BJ (cell line): Measurements from ENCODE around the gene HCCS. TPM values are rescaled to one million over a fixed set of nuclear protein-coding genes. Genes with fewer than 3 reads are reported as not detected.

Source experiments
- CTCF ChIA-PET: fragments of 350-600 bp; formaldehyde crosslinking; extraction: SDS; loops from one replicate; lab custom pipeline; 2021; ENCODE audit warnings: antibody characterized with exemption, inconsistent platforms; lab: Yijun Ruan, JAX
- POLR2A ChIA-PET: fragments of 300-600 bp; sonication (Branson Sonifier 250); formaldehyde crosslinking; extraction: SDS; loops from one replicate; lab custom pipeline; 2021; ENCODE audit warnings: antibody characterized with exemption; lab: Charles Lee
- DNase-seq: peaks from one replicate; pipeline ENCODE4 v3.0.0-alpha.2; 2011; ENCODE audit warnings: low read depth
- H3K27me3 ChIP-seq: 2 replicates; pipeline ENCODE4 v1.6.0; 2011; ENCODE audit warnings: low read length; ENCODE audit not compliant: control insufficient read depth, insufficient read depth
- H3K36me3 ChIP-seq: 2 replicates; pipeline ENCODE4 v1.5.1; 2011; ENCODE audit warnings: low read length; ENCODE audit not compliant: control insufficient read depth, insufficient read depth
- H3K4me3 ChIP-seq: 2 replicates; pipeline ENCODE4 v1.5.1; 2011; ENCODE audit warnings: low read depth, mild to moderate bottlenecking, control low read depth, low read length
- CTCF ChIP-seq: IDR thresholded peaks from 2 replicates; pipeline ENCODE4 v1.5.1; 2011; ENCODE audit warnings: low read depth, mild to moderate bottlenecking, control low read depth, inconsistent platforms, low read length, moderate library complexity; ENCODE audit not compliant: insufficient read depth
- polyA plus RNA-seq: library from polyadenylated mRNA; depleted of rRNA; stranded (reverse); fragments of >200 nt; gene quantifications from 2 replicates; pipeline ENCODE4 v1.2.3, GENCODE V29; 2011

Gene HCCS
- polyA plus RNA-seq, 1 experiment = 18.9 TPM

DNA sequence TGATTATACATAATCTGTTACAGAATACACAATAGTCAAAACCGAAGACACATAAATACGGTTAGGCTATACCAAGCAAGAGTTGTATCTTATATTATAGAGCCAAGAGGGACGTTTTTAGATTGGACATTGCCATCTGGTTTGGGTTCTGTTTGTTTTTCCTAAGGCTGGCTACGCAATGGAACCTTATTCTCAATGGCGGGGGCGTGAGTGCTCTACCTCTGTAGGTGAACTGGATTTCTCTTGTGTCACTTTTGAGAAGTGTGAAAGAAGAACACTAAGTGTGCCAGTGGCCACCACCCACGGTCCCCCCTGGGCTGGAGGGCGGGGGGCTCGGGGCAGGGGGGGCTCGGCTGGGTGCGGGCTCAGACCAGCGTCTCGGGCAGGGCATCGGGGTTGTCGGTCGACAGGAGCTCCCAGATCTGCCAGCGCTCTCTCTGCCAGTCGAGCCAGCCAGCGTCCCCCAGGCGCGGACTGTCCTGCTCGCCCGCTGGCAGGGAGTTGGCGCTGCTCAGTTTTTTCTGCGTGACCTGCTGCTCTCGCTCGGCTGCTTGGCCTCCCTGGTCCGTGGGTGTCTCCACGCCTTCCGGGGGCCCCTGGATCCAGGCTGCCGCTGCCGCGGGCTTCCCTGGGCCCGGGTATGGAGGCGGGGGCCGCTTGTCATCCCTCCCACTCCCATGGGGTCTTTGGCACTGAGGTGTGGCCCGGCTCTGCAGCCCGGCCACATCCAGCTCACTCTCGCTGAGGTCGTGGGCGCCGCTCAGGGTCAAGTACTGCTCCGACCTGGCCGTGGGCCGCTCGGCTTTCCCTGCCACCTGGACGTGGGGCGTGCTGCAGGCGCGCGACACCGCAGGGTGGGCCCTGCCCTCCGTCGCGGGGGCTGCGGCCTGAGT is 27.6 kb downstream of the HCCS start:
- H3K27me3 ChIP-seq = no peaks in the 10 kb centered on the region
- H3K36me3 ChIP-seq = no peaks in the 10 kb centered on the region
- no peak for TF ChIP-seq CTCF
- DNase-seq = no peak
- CTCF ChIA-PET = interaction anchor here (0.6 to 1.3 kb wide), 3 partner anchors 237 to 950 kb away, joined by 3 to 5 read pairs (median 3); no protein-coding TSS in a partner anchor
- H3K4me3 ChIP-seq = no peak overlapping the region
- POLR2A ChIA-PET = no interaction called here

- Histone ChIP-seq H3K36me3 (no peaks in the 10 kb centered on the region), H3K4me3 (no peak overlapping the region), H3K27me3 (no peaks in the 10 kb centered on the region)
- TF ChIP-seq CTCF = peak; percentile 42
- POLR2A ChIA-PET = no interaction called here
- CTCF ChIA-PET = interaction anchor here (1.1 to 2.1 kb wide), 2 partner anchors 388 to 957 kb away, joined by 3 to 19 read pairs; no protein-coding TSS in a partner anchor
- no peak for DNase-seq
Observed at GRCh38 chrX:11143931-11144678, 33.0 kb downstream of the HCCS start.

GRCh38 chrX:11146411-11146810 is 35.3 kb downstream of the HCCS start:
- ChIA-PET POLR2A (no interaction called here), CTCF (interaction anchor here (0.6 to 6.2 kb wide), 2 partner anchors 234 to 385 kb away, joined by 3 to 25 read pairs; no protein-coding TSS in a partner anchor)
- DNase-seq = no peak
- H3K36me3 ChIP-seq = no peaks in the 10 kb centered on the region
- no peak for TF ChIP-seq CTCF
- H3K27me3 ChIP-seq = no peaks in the 10 kb centered on the region
- H3K4me3 ChIP-seq = no peak overlapping the region

GRCh38 chrX:11148401-11148800 is 37.3 kb downstream of the HCCS start:
- TF ChIP-seq CTCF = no peak
- POLR2A ChIA-PET = interaction anchor here (0.6 kb wide), 1 partner anchor 124 kb away, joined by 3 read pairs; no protein-coding TSS in a partner anchor
- CTCF ChIA-PET = interaction anchor here (1.1 to 6.2 kb wide), 2 partner anchors 229 to 383 kb away, joined by 3 to 25 read pairs; no protein-coding TSS in a partner anchor

More at GRCh38 chrX:11148401-11148800, 37.3 kb downstream of the HCCS start:
- H3K36me3 ChIP-seq = no peaks in the 10 kb centered on the region
- no peak overlapping the region for H3K4me3 ChIP-seq
- H3K27me3 ChIP-seq = no peaks in the 10 kb centered on the region
- DNase-seq = no peak
